ENCODE results near the gene ZNF837.

Gene ZNF837

GRCh38 chr19:58399903-58400302 lies 19.1 kb upstream of the ZNF837 start:
- Histone ChIP-seq H3K9me2 (replicated peaks; ENCODE audit: control insufficient read depth, low read length) (no peaks in the 10 kb centered on the region), H3K4me1 (ENCODE audit: control insufficient read depth, low read length) (peaks cover 20% of the 10 kb centered on the region), H3K4me2 (ENCODE audit: low read length) (no peak overlapping the region), H3F3A (ENCODE audit: control insufficient read depth, insufficient read depth) (peaks cover 17% of the 10 kb centered on the region), H3K27me3 (ENCODE audit: control insufficient read depth, low read length) (no peaks in the 10 kb centered on the region), H4K20me1 (ENCODE audit: control insufficient read depth, insufficient read depth, low read depth, low read length) (no peaks in the 10 kb centered on the region), H3K79me2 (ENCODE audit: control insufficient read depth, low read length) (peaks cover 10% of the 10 kb centered on the region), H3K36me3 (ENCODE audit: control insufficient read depth, low read length) (peaks cover 8% of the 10 kb centered on the region), H3K4me3 (ENCODE audit: low read length) (no peak overlapping the region), H3K9me3 (ENCODE audit: control insufficient read depth, insufficient read depth, low read length) (no peaks in the 10 kb centered on the region), H3K27ac (ENCODE audit: low read depth, low read length) (no peak overlapping the region)
- no peak for TF ChIP-seq CTCF (IDR thresholded peaks at IDR 0.05; ENCODE audit: low read depth, low read length, poor library complexity, severe bottlenecking)
- no peak for TF ChIP-seq EZH2phosphoT487 (IDR thresholded peaks at IDR 0.05; ENCODE audit: borderline replicate concordance, low read length)

GRCh38 chr19:58398545-58398944 lies 17.7 kb upstream of the ZNF837 start:
- H3K79me2 ChIP-seq (ENCODE audit: control insufficient read depth, low read length) = peaks cover 10% of the 10 kb centered on the region
- no peak for TF ChIP-seq CTCF (IDR thresholded peaks at IDR 0.05; ENCODE audit: low read depth, low read length, poor library complexity, severe bottlenecking)
- no peak for TF ChIP-seq EZH2phosphoT487 (IDR thresholded peaks at IDR 0.05; ENCODE audit: borderline replicate concordance, low read length)
- no peaks in the 10 kb centered on the region for H3K27me3 ChIP-seq (ENCODE audit: control insufficient read depth, low read length)
- H3K4me2 ChIP-seq (ENCODE audit: low read length) = no peak overlapping the region
- peaks cover 23% of the 10 kb centered on the region for H3F3A ChIP-seq (ENCODE audit: control insufficient read depth, insufficient read depth)
- H4K20me1 ChIP-seq (ENCODE audit: control insufficient read depth, insufficient read depth, low read depth, low read length) = 0 out of 2 replicates have a peak, but pooled peaks cover 2% of the 10 kb centered on the region
- H3K27ac ChIP-seq (ENCODE audit: low read depth, low read length) = no peak overlapping the region
- peaks cover 21% of the 10 kb centered on the region for H3K36me3 ChIP-seq (ENCODE audit: control insufficient read depth, low read length)
- peaks cover 20% of the 10 kb centered on the region for H3K4me1 ChIP-seq (ENCODE audit: control insufficient read depth, low read length)
- no peak overlapping the region for H3K4me3 ChIP-seq (ENCODE audit: low read length)
- H3K9me3 ChIP-seq (ENCODE audit: control insufficient read depth, insufficient read depth, low read length) = no peaks in the 10 kb centered on the region
- H3K9me2 ChIP-seq (replicated peaks; ENCODE audit: control insufficient read depth, low read length) = no peaks in the 10 kb centered on the region

- Histone ChIP-seq H3F3A (ENCODE audit: control insufficient read depth, insufficient read depth) (peaks cover 25% of the 10 kb centered on the region), H3K27me3 (ENCODE audit: control insufficient read depth, low read length) (no peaks in the 10 kb centered on the region), H3K4me1 (ENCODE audit: control insufficient read depth, low read length) (peaks cover 19% of the 10 kb centered on the region), H3K4me3 (ENCODE audit: low read length) (no peak overlapping the region), H3K4me2 (ENCODE audit: low read length) (no peak overlapping the region), H4K20me1 (ENCODE audit: control insufficient read depth, insufficient read depth, low read depth, low read length) (0 out of 2 replicates have a peak, but pooled peaks cover 2% of the 10 kb centered on the region), H3K9me3 (ENCODE audit: control insufficient read depth, insufficient read depth, low read length) (no peaks in the 10 kb centered on the region), H3K36me3 (ENCODE audit: control insufficient read depth, low read length) (peaks cover 26% of the 10 kb centered on the region), H3K79me2 (ENCODE audit: control insufficient read depth, low read length) (peaks cover 10% of the 10 kb centered on the region), H3K9me2 (replicated peaks; ENCODE audit: control insufficient read depth, low read length) (no peaks in the 10 kb centered on the region), H3K27ac (ENCODE audit: low read depth, low read length) (no peak overlapping the region)
- no peak for TF ChIP-seq CTCF (IDR thresholded peaks at IDR 0.05; ENCODE audit: low read depth, low read length, poor library complexity, severe bottlenecking)
- no peak for TF ChIP-seq EZH2phosphoT487 (IDR thresholded peaks at IDR 0.05; ENCODE audit: borderline replicate concordance, low read length)
These were observed 17.3 kb upstream of the ZNF837 start for GRCh38 chr19:58398087-58398486.
